Mucosa of descending colon (tissue), 3 donors: Measurements from ENCODE around the gene SLC9C2. TPM values are rescaled to one million over a fixed set of nuclear protein-coding genes. Genes with fewer than 3 reads are reported as not detected.
"Not testable (repeated sequence)": the region's sequence is repeated elsewhere in the genome, so short reads cannot be mapped to it uniquely, and the experiment has no call there.

Source experiments
- ATAC-seq: fragments of 200-7000 bp; cut with Tn5 transposase; one replicate; pipeline ENCODE4 v1.9.1; 2020; ENCODE audit warnings: mild to moderate bottlenecking, moderate library complexity
- DNase-seq, 3 donors: peaks; one replicate each; pipeline ENCODE4 v3.0.0-alpha.2; 2020
- H3K36me3 ChIP-seq: fragments of 200-600 bp; one replicate; pipeline ENCODE4 v1.8.0; 2021; ENCODE audit warnings: low read depth, mild to moderate bottlenecking
- H3K4me1 ChIP-seq: fragments of 200-600 bp; one replicate; pipeline ENCODE4 v1.8.0; 2021; ENCODE audit warnings: low read depth, mild to moderate bottlenecking
- H3K4me3 ChIP-seq: fragments of 200-600 bp; one replicate; pipeline ENCODE4 v1.8.0; 2021; ENCODE audit warnings: mild to moderate bottlenecking
- H3K9me3 ChIP-seq: fragments of 200-600 bp; one replicate; pipeline ENCODE4 v1.8.0; 2021; ENCODE audit warnings: mild to moderate bottlenecking
- CTCF ChIP-seq: fragments of 200-600 bp; IDR thresholded peaks from one replicate; pipeline ENCODE4 v1.8.0; 2022; ENCODE audit warnings: antibody characterized with exemption, mild to moderate bottlenecking
- intact Hi-C, 2 donors: fragments of 100-400 bp; cut with DNase I in 1 of 2; cut with micrococcal nuclease in 1 of 2; formaldehyde crosslinking; loops; one replicate each; pipeline versions ENCODE4 v1.11.0 to v1.11.1; 2022; cut with DNase I, micrococcal nuclease
- total RNA-seq, 3 donors: library from RNA; stranded (reverse); fragmentation: NEBNext Ultra II Directional in 2 of 3; extraction: Animal tissue kit (Norgen Biotek cat#: 25700) in 2 of 3; gene quantifications; one replicate each; pipeline versions ENCODE4 v1.2.1 to v1.2.4, GENCODE V29; 2021 to 2023
- donor health status: DM: no; HTN: no; CAD: no; lungs with moderate emphysema.
- donor health status: DM: no; HTN: no; CAD: no.
- donor health status: DM: no; HTN: yes; CAD: no.

Gene SLC9C2
- total RNA-seq, 3 donors from 2014 or later = not detected

DNA sequence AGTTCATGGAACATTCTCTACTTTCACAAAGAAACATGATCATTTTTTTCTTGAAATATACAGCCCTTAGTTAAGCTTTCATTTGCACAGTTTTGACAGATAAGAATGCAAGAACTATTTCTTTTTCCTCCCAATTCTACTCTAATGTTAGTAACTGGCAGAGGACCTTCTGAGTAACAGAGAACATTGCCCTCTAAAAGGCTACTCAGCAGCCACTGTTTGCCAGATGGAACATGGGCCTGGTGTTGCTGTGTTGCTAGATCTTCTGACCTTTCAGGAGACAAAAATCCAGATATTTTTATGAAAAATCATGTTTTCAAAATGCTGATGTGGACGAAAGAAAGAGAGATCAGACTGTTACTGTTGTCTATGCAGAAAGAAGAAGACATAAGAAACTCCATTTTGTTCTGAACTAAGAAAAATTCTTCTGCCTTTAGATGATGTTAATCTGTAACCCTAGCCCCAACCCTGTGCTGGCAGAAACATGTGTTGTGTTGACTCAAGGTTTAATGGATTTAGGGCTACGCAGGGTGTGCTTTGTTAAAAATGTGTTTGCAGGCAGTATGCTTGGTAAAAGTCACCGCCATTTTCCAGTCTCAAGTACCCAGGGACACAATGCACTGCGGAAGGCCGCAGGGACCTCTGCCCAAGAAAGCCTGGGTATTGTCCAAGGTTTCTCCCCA is 128.6 kb downstream of the SLC9C2 start:
- no peak for ATAC-seq
- Histone ChIP-seq H3K9me3 (peaks cover 8% of the 10 kb centered on the region), H3K4me1 (peaks cover 31% of the 10 kb centered on the region), H3K4me3 (no peak overlapping the region), H3K36me3 (no peaks in the 10 kb centered on the region)
- DNase-seq = peak in 2 of 3 donors; percentile 38 to 46
- TF ChIP-seq CTCF = no peak
- intact Hi-C loops = no loop called here

- Histone ChIP-seq H3K4me3 (no peak overlapping the region), H3K36me3 (no peaks in the 10 kb centered on the region), H3K4me1 (peaks cover 25% of the 10 kb centered on the region), H3K9me3 (peaks cover 8% of the 10 kb centered on the region)
- ATAC-seq (no peak), DNase-seq (no peak)
- no peak for TF ChIP-seq CTCF
- intact Hi-C loops = no loop called here
Observed at GRCh38 chr1:173473599-173474011, 129.3 kb downstream of the SLC9C2 start.

DNA sequence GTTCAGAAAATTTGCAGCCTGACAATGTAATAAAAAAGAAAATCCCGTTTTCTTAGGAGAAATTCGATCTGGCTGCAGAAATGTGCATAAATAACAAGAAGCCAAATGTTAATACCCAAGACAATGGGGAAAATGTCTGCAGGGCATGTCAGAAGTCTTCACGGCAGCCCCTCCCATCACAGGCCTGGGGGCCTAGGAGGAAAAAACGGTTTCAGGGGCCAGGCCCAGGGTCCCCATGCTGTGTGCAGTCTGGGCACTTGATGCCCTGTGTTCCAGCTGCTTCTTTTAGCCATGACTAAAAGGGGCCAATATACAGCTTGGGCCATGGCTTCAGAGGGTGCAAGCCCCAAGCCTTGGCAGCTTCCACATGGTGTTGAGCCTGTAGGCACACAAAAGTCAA is 132.3 kb downstream of the SLC9C2 start:
- no peak for DNase-seq
- no peaks in the 10 kb centered on the region for H3K36me3 ChIP-seq
- intact Hi-C loops = no loop called here
- H3K9me3 ChIP-seq = peaks cover 8% of the 10 kb centered on the region
- no peak for ATAC-seq
- TF ChIP-seq CTCF = no peak
- H3K4me1 ChIP-seq = peaks cover 22% of the 10 kb centered on the region
- no peak overlapping the region for H3K4me3 ChIP-seq

GRCh38 chr1:173469656-173470055 is 133.2 kb downstream of the SLC9C2 start:
- Histone ChIP-seq H3K4me3 (no peak overlapping the region), H3K4me1 (peaks cover 16% of the 10 kb centered on the region), H3K36me3 (no peaks in the 10 kb centered on the region), H3K9me3 (peaks cover 8% of the 10 kb centered on the region)
- intact Hi-C loops = no loop called here
- ATAC-seq = peak; percentile 88
- peak in 1 of 3 donors; percentile 36 for DNase-seq
- TF ChIP-seq CTCF = no peak

DNA sequence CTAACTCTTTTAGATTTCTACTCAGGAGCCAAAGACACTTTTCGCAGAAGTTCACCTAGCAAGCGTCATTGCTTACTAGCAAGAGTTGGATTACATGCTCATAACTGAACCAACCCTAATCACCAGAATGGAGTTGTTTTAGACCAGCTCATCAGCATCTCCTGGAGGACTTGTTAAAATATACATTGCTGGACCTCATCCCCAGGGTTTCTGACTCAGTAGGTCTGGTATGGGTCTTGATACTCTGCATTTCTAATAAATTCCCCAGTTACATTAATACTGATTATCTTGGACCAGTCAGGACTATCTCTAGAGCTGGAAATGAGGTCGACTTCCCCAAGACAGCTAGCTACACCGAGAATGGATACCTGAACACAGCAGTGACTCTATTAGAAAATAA is 135.4 kb downstream of the SLC9C2 start:
- no peak overlapping the region for H3K4me3 ChIP-seq
- intact Hi-C loops = no loop called here
- ATAC-seq (no peak), DNase-seq (no peak)
- H3K9me3 ChIP-seq = peaks cover 8% of the 10 kb centered on the region
- TF ChIP-seq CTCF = no peak
- no peaks in the 10 kb centered on the region for H3K36me3 ChIP-seq
- no peaks in the 10 kb centered on the region for H3K4me1 ChIP-seq

GRCh38 chr1:173464185-173464584 is 138.7 kb downstream of the SLC9C2 start:
- ATAC-seq, H3K9me3 ChIP-seq, intact Hi-C loops, H3K4me3 ChIP-seq, H3K4me1 ChIP-seq, H3K36me3 ChIP-seq, DNase-seq: not testable (repeated sequence)

DNA sequence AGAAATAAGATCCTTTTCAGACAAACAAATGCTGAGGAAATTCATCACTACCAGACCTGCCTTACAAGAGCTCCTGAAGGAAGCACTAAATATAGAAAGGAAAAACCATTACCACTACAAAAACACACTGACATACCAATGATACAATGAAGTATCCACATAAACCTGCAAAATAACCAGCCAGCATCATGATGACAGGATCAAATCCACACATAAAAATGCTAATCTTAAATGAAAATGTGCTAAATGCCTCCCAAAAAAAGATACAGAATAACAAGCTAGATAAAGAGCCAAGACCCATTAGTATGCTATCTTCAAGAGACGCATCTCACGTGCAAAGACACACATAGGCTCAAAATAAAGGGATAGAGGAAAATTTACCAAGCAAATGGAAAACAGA is 140.2 kb downstream of the SLC9C2 start:
- ATAC-seq, intact Hi-C loops, H3K36me3 ChIP-seq, DNase-seq, H3K9me3 ChIP-seq, H3K4me3 ChIP-seq, H3K4me1 ChIP-seq: not testable (repeated sequence)
